Stimulated activated CD8-positive, alpha-beta memory T cell treated with anti-CD3 and anti-CD28 coated beads, Interleukin-4, amount 100 ng/mL, for 48 hours (primary cell): ENCODE data around the gene HBA1.
"Not testable (repeated sequence)": the region's sequence is repeated elsewhere in the genome, so short reads cannot be mapped to it uniquely, and the experiment has no call there.

Experiments
- DNase-seq: peaks from one replicate; pipeline ENCODE4 v3.0.0-alpha.2; 2020

HBA1 gene

GRCh38 chr16:176477-177382 lies at the start of gene HBA1:
TSS of gene HBA1 (plus strand) at chr16:176680. CDS start at chr16:176717, 37 bp downstream.
- DNase-seq: peak; percentile 43

GRCh38 chr16:129075-129474 lies 47.4 kb upstream of the HBA1 start:
- no peak for DNase-seq

- no peak for DNase-seq
These were observed 45.8 kb upstream of the HBA1 start for GRCh38 chr16:130533-131173.

GRCh38 chr16:132120-132519 lies 44.4 kb upstream of the HBA1 start:
- DNase-seq: no peak

GRCh38 chr16:133716-134115 lies 42.8 kb upstream of the HBA1 start:
- no peak for DNase-seq

- DNase-seq: peak; percentile 55
These were observed 38.4 kb upstream of the HBA1 start for GRCh38 chr16:138049-138417.

GRCh38 chr16:140175-140857 lies 36.2 kb upstream of the HBA1 start:
- DNase-seq: no peak

GRCh38 chr16:142405-142967 lies 34.0 kb upstream of the HBA1 start:
- no peak for DNase-seq

GRCh38 chr16:143047-143446 lies 33.4 kb upstream of the HBA1 start:
- DNase-seq: no peak

- DNase-seq: no peak
These were observed 33.0 kb upstream of the HBA1 start for GRCh38 chr16:143456-143855.

GRCh38 chr16:144797-145252 lies 31.7 kb upstream of the HBA1 start:
- no peak for DNase-seq

GRCh38 chr16:146646-147045 lies 29.8 kb upstream of the HBA1 start:
- no peak for DNase-seq

GRCh38 chr16:149024-149660 lies 27.3 kb upstream of the HBA1 start:
- no peak for DNase-seq

- DNase-seq: no peak
These were observed 24.0 kb upstream of the HBA1 start, which contains the start of gene HBZ for GRCh38 chr16:152141-153128. TSS of gene HBZ (plus strand) at chr16:152644. CDS start at chr16:152910, 266 bp downstream.

GRCh38 chr16:153129-153521 lies 23.4 kb upstream of the HBA1 start:
- DNase-seq: not testable (repeated sequence)

- not testable (repeated sequence) for DNase-seq
These were observed 22.8 kb upstream of the HBA1 start for GRCh38 chr16:153550-154216.

- DNase-seq: peak; percentile 43
These were observed 22.1 kb upstream of the HBA1 start for GRCh38 chr16:154217-155030.

GRCh38 chr16:155031-155398 lies 21.5 kb upstream of the HBA1 start:
- DNase-seq: no peak

GRCh38 chr16:159136-159849 lies 17.2 kb upstream of the HBA1 start:
- DNase-seq: no peak
